Loucy (cell line): ENCODE measurements around the gene MIB1.

ENCODE experiments used
- H2AFZ ChIP-seq: fragments of 200-600 bp; sonication (generic); 2 replicates; pipeline ENCODE4 v1.6.0; 2016; ENCODE audit warnings: antibody characterized with exemption, mild to moderate bottlenecking, low read length, moderate library complexity
- H3F3A ChIP-seq: fragments of 200-600 bp; 2 replicates; pipeline ENCODE4 v1.6.0; 2016; ENCODE audit warnings: antibody characterized with exemption, low read depth, mild to moderate bottlenecking
- H3K27me3 ChIP-seq: fragments of 200-600 bp; sonication (generic); 2 replicates; pipeline ENCODE4 v1.6.1; 2014; ENCODE audit warnings: low read length, mild to moderate bottlenecking; ENCODE audit not compliant: insufficient read depth, poor library complexity, severe bottlenecking
- H3K36me3 ChIP-seq: fragments of 200-600 bp; sonication (generic); 2 replicates; pipeline ENCODE4 v1.6.1; 2016; ENCODE audit warnings: low read length; ENCODE audit not compliant: insufficient read depth
- H3K4me1 ChIP-seq: fragments of 200-600 bp; sonication (generic); 2 replicates; pipeline ENCODE4 v1.5.1; 2014; ENCODE audit warnings: low read length, mild to moderate bottlenecking; ENCODE audit not compliant: insufficient read depth, poor library complexity, severe bottlenecking
- H3K4me2 ChIP-seq: fragments of 200-600 bp; sonication (generic); 2 replicates; pipeline ENCODE4 v1.6.0; 2014; ENCODE audit warnings: antibody characterized with exemption, low read length, low read depth, mild to moderate bottlenecking; ENCODE audit not compliant: poor library complexity, severe bottlenecking
- H3K4me3 ChIP-seq: fragments of 200-600 bp; sonication (generic); 2 replicates; pipeline ENCODE4 v1.5.1; 2014; ENCODE audit warnings: low read length, mild to moderate bottlenecking, mixed read lengths; ENCODE audit not compliant: poor library complexity, severe bottlenecking
- H3K79me2 ChIP-seq: fragments of 200-600 bp; sonication (generic); 2 replicates; pipeline ENCODE4 v1.6.1; 2014; ENCODE audit warnings: low read length; ENCODE audit not compliant: insufficient read depth
- H3K9ac ChIP-seq: fragments of 200-600 bp; sonication (generic); 2 replicates; pipeline ENCODE4 v1.6.0; 2014; ENCODE audit warnings: mild to moderate bottlenecking, low read depth, low read length, moderate library complexity; ENCODE audit not compliant: poor library complexity, severe bottlenecking
- H3K9me2 ChIP-seq: fragments of 200-600 bp; sonication (generic); replicated peaks from 2 replicates; pipeline ENCODE4 v1.6.1; 2016; ENCODE audit warnings: low read depth, low read length, mixed read lengths
- H3K9me3 ChIP-seq: fragments of 200-600 bp; sonication (generic); 2 replicates; pipeline ENCODE4 v1.6.1; 2014; ENCODE audit warnings: mild to moderate bottlenecking, antibody characterized with exemption, low read length, low read depth; ENCODE audit not compliant: insufficient read depth
- H4K20me1 ChIP-seq: fragments of 200-600 bp; sonication (generic); 2 replicates; pipeline ENCODE4 v1.6.0; 2014; ENCODE audit warnings: antibody characterized with exemption, low read length, mild to moderate bottlenecking; ENCODE audit not compliant: insufficient read depth, poor library complexity, severe bottlenecking
- EZH2phosphoT487 ChIP-seq: fragments of 200-600 bp; IDR thresholded peaks from 2 replicates; pipeline ENCODE4 v1.6.1; 2018; ENCODE audit warnings: antibody characterized with exemption, mild to moderate bottlenecking, moderate library complexity, borderline replicate concordance
- TF ChIP-seq, protein P1 (sequence below): fragments of 200-600 bp; sonication (generic); conservative IDR thresholded peaks from 2 replicates; pipeline ENCODE4 v1.5.1; 2014; ENCODE audit warnings: mild to moderate bottlenecking, antibody characterized with exemption, low read length

MIB1 gene

GRCh38 chr18:21759836-21760235 is 19.2 kb downstream of the MIB1 start:
- no peaks in the 10 kb centered on the region for H3K27me3 ChIP-seq
- peaks cover 88% of the 10 kb centered on the region for H3K79me2 ChIP-seq
- no peaks in the 10 kb centered on the region for H3K9me3 ChIP-seq
- TF ChIP-seq EZH2phosphoT487, result no peak
- TF ChIP-seq, protein P1, sequence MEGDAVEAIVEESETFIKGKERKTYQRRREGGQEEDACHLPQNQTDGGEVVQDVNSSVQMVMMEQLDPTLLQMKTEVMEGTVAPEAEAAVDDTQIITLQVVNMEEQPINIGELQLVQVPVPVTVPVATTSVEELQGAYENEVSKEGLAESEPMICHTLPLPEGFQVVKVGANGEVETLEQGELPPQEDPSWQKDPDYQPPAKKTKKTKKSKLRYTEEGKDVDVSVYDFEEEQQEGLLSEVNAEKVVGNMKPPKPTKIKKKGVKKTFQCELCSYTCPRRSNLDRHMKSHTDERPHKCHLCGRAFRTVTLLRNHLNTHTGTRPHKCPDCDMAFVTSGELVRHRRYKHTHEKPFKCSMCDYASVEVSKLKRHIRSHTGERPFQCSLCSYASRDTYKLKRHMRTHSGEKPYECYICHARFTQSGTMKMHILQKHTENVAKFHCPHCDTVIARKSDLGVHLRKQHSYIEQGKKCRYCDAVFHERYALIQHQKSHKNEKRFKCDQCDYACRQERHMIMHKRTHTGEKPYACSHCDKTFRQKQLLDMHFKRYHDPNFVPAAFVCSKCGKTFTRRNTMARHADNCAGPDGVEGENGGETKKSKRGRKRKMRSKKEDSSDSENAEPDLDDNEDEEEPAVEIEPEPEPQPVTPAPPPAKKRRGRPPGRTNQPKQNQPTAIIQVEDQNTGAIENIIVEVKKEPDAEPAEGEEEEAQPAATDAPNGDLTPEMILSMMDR, result no peak
- peaks cover 61% of the 10 kb centered on the region for H4K20me1 ChIP-seq
- H2AFZ ChIP-seq, result no peak overlapping the region
- H3F3A ChIP-seq, result peaks cover 2% of the 10 kb centered on the region; the same call in 1 of the 2 replicates
- no peak overlapping the region for H3K4me2 ChIP-seq
- no peak overlapping the region for H3K9ac ChIP-seq
- no peak overlapping the region for H3K4me3 ChIP-seq
- H3K4me1 ChIP-seq, result peaks cover 9% of the 10 kb centered on the region
- H3K9me2 ChIP-seq, result no peaks in the 10 kb centered on the region
- H3K36me3 ChIP-seq, result no peaks in the 10 kb centered on the region

DNA sequence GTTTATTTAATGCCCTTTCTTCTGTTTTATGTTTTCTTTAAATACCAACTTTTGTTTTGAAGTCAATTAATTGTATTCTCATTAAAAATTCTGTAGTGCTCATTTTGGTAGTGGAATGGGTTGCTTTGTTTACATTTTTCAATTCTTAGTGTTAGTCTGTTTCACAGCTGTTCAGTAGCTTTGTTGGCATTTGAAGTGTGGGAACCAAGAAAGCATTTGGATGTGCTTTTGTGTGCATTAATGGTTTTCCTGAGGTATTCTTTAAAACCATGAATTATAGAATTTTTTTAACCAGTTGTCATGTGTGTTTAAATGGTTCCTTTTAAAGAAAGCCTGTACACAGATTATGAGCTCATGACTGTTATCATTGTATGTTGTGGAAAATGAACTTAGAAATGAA is 19.7 kb downstream of the MIB1 start:
- no peaks in the 10 kb centered on the region for H3K9me3 ChIP-seq
- H3K4me2 ChIP-seq, result no peak overlapping the region
- H4K20me1 ChIP-seq, result peaks cover 61% of the 10 kb centered on the region
- H3K27me3 ChIP-seq, result no peaks in the 10 kb centered on the region
- no peaks in the 10 kb centered on the region for H3F3A ChIP-seq
- H3K4me3 ChIP-seq, result no peak overlapping the region
- H3K9me2 ChIP-seq, result no peaks in the 10 kb centered on the region
- no peak overlapping the region for H2AFZ ChIP-seq
- TF ChIP-seq, protein P1, result no peak
- TF ChIP-seq EZH2phosphoT487, result no peak
- no peaks in the 10 kb centered on the region for H3K36me3 ChIP-seq
- peaks cover 6% of the 10 kb centered on the region for H3K4me1 ChIP-seq
- H3K9ac ChIP-seq, result no peak overlapping the region
- peaks cover 84% of the 10 kb centered on the region for H3K79me2 ChIP-seq

- Histone ChIP-seq H3K79me2 (peaks cover 72% of the 10 kb centered on the region), H3K4me2 (no peak overlapping the region), H3K9ac (no peak overlapping the region), H3K4me1 (peaks cover 6% of the 10 kb centered on the region), H3K9me3 (no peaks in the 10 kb centered on the region), H3K27me3 (no peaks in the 10 kb centered on the region), H3K9me2 (no peaks in the 10 kb centered on the region), H3K4me3 (no peak overlapping the region), H2AFZ (no peak overlapping the region), H4K20me1 (peaks cover 53% of the 10 kb centered on the region), H3F3A (no peaks in the 10 kb centered on the region), H3K36me3 (peaks cover 11% of the 10 kb centered on the region; the same call in 1 of the 2 replicates)
- TF ChIP-seq, protein P1, result no peak
- TF ChIP-seq EZH2phosphoT487, result no peak
These were observed 21.0 kb downstream of the MIB1 start for GRCh38 chr18:21761471-21762115.
